Dendritic cell treated with granulocyte-macrophage colony-stimulating factor and Interleukin-4, amounts not matched to agents 40 ng/mL and 50 ng/mL, for 4 days (primary cell): ENCODE measurements around the gene ADGRL1.
"Not testable (repeated sequence)": the region's sequence is repeated elsewhere in the genome, so short reads cannot be mapped to it uniquely, and the experiment has no call there.

Source experiments
- H3K27ac Mint-ChIP-seq: one replicate; pipeline ENCODE4 v1.8.0; 2022; ENCODE audit warnings: mild to moderate bottlenecking, mixed read lengths
- H3K27me3 Mint-ChIP-seq: one replicate; pipeline ENCODE4 v1.8.0; 2022; ENCODE audit warnings: mild to moderate bottlenecking, mixed read lengths
- H3K36me3 Mint-ChIP-seq: one replicate; pipeline ENCODE4 v1.8.0; 2022; ENCODE audit warnings: low read depth, mixed read lengths
- H3K4me1 Mint-ChIP-seq: one replicate; pipeline ENCODE4 v1.8.0; 2022; ENCODE audit warnings: low read depth, mixed read lengths
- H3K4me3 Mint-ChIP-seq: one replicate; pipeline ENCODE4 v1.8.0; 2022; ENCODE audit warnings: mild to moderate bottlenecking, moderate library complexity, mixed read lengths
- H3K9me3 Mint-ChIP-seq: one replicate; pipeline ENCODE4 v1.8.0; 2022; ENCODE audit warnings: mixed read lengths
- intact Hi-C: fragments of 100-400 bp; cut with micrococcal nuclease; formaldehyde crosslinking; loops from one replicate; pipeline ENCODE4 v1.15.0; 2022

The ADGRL1 gene

DNA sequence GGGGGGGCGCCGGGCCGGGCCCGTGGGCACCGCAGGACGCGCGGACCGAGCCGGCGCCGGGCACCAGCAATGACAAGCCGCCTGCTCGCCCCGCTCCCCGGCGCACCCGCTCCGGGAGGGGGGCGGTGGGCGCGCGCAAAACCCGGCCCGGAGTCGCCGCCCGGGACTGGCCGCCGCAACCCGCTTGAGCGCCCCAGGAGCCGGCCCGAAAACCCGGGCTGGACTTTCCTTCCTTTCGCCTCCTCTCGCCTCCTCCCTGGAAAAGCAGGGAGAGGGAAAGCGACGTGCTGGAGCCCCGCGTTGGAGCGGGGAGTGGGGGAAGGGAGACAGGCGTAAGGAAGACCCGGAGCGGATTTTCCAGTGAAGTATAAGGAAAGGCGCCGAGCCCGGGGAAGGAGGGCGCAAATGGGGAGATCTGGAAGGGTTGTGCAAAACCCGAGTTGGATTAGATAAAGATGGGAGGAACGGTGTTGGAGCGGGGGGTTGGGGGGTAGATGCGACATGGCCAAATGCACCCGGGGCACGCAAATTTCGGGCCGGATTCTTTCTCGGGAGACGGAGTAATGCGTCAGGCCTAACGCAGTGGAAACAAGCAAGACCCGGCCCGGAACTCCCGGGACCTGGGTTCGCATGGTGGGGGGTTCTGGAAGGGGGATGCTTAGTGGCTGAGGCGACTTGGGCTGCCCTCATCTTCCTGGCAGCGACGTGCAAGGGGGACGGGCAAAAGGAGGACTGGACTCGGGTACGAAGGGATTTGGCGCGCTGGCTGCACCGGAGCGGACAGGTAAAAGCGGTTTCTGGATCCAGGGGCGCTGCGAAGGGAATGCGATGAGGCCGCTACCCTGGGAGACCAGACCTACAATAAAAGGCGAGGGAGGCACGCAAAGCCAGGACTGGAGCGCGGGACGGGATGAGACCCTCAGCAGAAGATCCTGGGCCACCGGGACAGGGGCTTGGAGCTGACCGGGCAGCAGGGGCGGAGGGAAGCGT, 1.1 kb upstream of the ADGRL1 start:
- H3K9me3 Mint-ChIP-seq, H3K36me3 Mint-ChIP-seq, intact Hi-C loops: not testable (repeated sequence)
- Mint-ChIP-seq H3K4me1 (peaks cover 46% of the 10 kb centered on the region), H3K27ac (peak overlapping the region; percentile 85), H3K27me3 (peaks cover 88% of the 10 kb centered on the region), H3K4me3 (peak overlapping the region; percentile 86)

DNA sequence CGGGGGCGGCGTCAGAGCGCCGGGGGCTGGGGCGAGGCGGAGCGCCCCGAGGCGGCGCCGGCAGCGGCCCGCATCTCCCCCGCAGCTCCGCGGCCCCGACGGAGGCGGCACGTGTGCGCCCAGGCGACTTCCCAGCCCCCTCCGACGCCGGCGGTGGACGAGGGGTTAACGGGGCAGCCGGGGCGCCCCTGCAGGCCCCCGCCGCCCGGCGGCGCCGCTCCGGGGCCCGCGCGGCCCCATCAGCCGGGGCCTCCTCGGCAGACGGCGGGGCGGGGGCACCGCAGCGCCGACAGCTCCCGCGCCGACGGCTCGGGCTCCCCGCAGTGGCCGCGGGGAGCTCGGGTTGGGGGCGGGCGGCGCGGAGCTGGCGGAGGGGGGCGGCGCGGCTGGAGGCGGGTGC, 339 bp upstream of the ADGRL1 start:
- H3K36me3 Mint-ChIP-seq, intact Hi-C loops, H3K9me3 Mint-ChIP-seq, H3K27ac Mint-ChIP-seq, H3K4me3 Mint-ChIP-seq: not testable (repeated sequence)
- Mint-ChIP-seq H3K4me1 (peaks cover 46% of the 10 kb centered on the region), H3K27me3 (peaks cover 88% of the 10 kb centered on the region)

DNA sequence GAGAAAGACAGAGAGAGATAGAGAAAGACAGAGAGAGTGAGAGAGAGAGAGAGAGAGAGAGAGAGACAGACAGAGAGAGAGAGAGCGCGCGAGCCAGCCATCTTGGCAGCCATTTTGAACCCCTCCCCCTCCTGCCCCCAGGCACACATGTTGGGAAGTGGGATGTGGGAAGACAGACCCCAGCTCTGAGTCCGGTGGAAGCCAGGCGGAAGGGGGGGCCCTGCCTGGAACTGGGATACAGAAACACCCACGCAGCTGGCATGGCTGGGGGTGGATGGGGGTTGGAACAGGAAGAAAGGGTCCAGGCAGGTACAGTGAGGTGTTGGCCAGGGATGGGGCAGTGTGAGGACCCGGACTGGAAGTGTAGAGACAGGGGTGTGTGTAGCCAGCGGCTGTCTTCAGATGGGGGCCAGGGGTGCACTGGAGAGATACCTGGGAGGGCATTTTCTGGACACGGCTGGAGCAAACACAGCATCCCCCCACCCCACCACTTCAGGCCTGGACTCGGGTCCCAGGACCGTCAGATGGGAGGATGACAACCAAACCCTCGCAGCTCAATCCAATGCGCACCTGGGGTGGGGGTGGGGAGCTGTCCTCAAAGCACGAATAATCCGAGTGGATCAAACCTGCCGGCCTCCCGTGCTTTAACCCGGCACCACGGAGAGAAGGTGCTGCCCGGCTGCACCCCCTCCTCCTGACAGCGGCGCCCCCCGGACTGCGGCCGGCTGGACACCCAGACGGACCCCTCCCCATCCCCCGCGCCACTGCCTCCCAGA, 1.1 kb downstream of the ADGRL1 start:
- H3K27ac Mint-ChIP-seq, H3K36me3 Mint-ChIP-seq, intact Hi-C loops, H3K9me3 Mint-ChIP-seq: not testable (repeated sequence)
- Mint-ChIP-seq H3K27me3 (peaks cover 84% of the 10 kb centered on the region), H3K4me1 (peaks cover 44% of the 10 kb centered on the region), H3K4me3 (peak overlapping the region; percentile 44)

DNA sequence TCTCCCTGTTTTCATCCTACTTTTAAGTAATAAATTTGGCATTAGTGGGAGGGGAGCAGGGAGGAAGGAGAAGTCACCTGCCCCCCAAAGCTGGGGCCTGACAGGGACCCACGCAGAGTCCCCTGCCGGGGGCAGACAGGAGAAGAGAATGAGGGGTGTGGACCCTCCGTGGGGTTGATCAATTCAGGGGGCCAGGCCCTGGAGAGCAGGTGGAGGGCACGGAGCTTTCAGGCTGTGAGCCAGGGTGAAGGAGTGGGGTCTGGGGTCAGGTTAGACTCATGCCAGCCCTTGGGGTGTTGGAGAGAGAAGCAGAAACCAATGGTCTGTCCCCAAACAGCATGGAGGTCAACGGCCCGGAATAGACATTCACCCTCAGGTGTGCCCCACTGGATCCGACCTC, 1.8 kb downstream of the ADGRL1 start:
- peaks cover 39% of the 10 kb centered on the region for H3K4me1 Mint-ChIP-seq
- H3K27ac Mint-ChIP-seq, H3K9me3 Mint-ChIP-seq, H3K4me3 Mint-ChIP-seq, intact Hi-C loops, H3K36me3 Mint-ChIP-seq: not testable (repeated sequence)
- H3K27me3 Mint-ChIP-seq, result peaks cover 78% of the 10 kb centered on the region

DNA sequence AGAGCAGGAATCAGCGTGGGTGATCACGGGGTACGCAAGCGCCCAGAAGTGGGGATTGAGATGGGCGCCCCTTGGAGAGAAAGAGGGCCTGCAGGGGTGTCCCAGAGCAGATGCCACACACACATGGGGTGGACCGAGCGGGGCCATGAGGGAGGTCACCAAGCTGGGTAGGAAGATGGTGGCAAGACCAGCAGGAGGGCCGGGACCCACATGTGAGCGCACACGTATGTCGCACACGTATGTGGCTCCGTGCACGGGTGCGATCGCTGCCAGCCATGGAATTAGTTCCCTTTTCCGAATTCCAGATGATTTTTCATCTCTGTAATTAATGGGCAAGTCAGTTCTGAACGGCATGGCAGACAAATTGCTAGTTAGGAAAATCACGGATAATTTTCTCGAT, 2.2 kb downstream of the ADGRL1 start:
- H3K36me3 Mint-ChIP-seq, intact Hi-C loops, H3K9me3 Mint-ChIP-seq, H3K4me3 Mint-ChIP-seq, H3K27ac Mint-ChIP-seq: not testable (repeated sequence)
- Mint-ChIP-seq H3K4me1 (peaks cover 38% of the 10 kb centered on the region), H3K27me3 (peaks cover 74% of the 10 kb centered on the region)

DNA sequence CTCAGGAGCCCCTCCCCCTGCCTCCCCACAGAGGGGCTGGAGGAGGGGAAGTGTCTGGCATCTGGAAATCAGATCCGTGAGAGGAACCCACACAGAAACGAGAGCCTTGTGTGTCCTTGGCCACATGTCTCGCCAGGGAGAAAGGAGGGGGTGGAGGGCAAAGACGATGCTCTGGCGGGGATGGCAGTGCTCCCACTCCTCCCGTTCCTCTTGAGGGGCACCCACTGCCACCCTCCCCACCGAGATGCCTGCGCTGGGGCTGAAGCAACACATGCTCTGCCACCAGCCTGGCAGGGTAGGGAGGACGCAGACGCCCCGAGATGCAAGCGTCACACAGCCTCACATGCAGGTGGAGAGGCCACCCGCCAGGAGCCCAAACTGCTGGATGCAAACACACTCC, 2.8 kb downstream of the ADGRL1 start:
- intact Hi-C loops, result no loop called here
- no peak overlapping the region for H3K27ac Mint-ChIP-seq
- H3K27me3 Mint-ChIP-seq, result peaks cover 70% of the 10 kb centered on the region
- H3K4me3 Mint-ChIP-seq, result no peak overlapping the region
- peaks cover 32% of the 10 kb centered on the region for H3K4me1 Mint-ChIP-seq
- H3K9me3 Mint-ChIP-seq, result no peaks in the 10 kb centered on the region
- H3K36me3 Mint-ChIP-seq, result peaks cover 7% of the 10 kb centered on the region

DNA sequence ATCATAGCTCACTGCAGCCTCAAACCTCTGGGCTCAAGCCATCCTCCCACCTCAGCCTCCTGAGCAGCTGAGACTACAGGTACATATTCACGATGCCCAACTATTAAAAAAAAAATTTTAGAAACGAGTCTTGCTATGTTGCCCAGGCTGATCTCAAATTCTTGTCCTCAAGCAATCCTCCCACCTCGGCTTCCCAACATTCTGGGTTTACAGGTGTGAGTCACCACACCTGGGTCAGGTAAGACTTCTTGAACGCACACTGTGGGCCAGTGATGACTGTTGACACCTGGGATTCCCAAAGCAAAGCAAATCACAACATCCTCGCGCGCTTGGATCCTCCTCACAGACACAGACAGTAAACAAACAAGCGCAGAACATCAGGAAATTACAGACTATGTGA, 4.5 kb downstream of the ADGRL1 start:
- H3K27ac Mint-ChIP-seq, intact Hi-C loops, H3K36me3 Mint-ChIP-seq, H3K9me3 Mint-ChIP-seq, H3K4me3 Mint-ChIP-seq: not testable (repeated sequence)
- peaks cover 20% of the 10 kb centered on the region for H3K4me1 Mint-ChIP-seq
- H3K27me3 Mint-ChIP-seq, result peaks cover 67% of the 10 kb centered on the region

DNA sequence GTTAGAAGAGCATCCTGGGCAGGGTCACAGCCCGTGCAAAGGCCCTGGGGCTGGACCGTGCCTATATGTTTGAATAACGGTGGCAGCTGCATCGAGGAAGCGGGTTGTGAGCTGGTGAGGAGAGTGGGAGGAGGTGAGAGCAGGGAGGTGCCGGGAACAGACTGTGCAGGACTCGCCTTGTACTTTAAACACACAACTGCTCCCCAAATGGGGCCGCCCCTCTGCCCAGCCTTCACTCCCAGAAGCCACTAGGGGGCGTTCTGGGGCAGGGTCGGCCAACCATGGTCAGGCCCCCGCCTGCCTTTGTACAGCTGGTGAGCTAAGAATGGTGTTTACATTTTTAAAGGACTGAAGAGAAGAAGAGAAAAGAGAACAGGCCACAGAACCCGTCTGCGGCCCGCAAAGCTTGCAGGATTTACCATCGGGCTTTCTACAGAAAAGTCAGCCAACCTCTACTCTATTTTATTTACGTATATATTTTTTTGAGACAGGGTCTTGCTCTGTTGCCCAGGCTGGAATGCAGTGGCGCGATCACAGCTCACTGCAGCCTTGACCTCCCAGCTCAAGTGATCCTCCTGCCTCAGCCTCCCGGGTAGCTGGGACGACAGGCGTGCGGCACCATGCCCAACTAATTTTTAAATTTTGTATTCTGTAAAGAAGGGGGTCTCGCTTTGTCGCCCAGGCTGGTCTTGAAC, 5.7 kb downstream of the ADGRL1 start:
- peaks cover 28% of the 10 kb centered on the region for H3K4me1 Mint-ChIP-seq
- H3K36me3 Mint-ChIP-seq, H3K9me3 Mint-ChIP-seq, H3K4me3 Mint-ChIP-seq, H3K27ac Mint-ChIP-seq, intact Hi-C loops: not testable (repeated sequence)
- H3K27me3 Mint-ChIP-seq, result peaks cover 64% of the 10 kb centered on the region

DNA sequence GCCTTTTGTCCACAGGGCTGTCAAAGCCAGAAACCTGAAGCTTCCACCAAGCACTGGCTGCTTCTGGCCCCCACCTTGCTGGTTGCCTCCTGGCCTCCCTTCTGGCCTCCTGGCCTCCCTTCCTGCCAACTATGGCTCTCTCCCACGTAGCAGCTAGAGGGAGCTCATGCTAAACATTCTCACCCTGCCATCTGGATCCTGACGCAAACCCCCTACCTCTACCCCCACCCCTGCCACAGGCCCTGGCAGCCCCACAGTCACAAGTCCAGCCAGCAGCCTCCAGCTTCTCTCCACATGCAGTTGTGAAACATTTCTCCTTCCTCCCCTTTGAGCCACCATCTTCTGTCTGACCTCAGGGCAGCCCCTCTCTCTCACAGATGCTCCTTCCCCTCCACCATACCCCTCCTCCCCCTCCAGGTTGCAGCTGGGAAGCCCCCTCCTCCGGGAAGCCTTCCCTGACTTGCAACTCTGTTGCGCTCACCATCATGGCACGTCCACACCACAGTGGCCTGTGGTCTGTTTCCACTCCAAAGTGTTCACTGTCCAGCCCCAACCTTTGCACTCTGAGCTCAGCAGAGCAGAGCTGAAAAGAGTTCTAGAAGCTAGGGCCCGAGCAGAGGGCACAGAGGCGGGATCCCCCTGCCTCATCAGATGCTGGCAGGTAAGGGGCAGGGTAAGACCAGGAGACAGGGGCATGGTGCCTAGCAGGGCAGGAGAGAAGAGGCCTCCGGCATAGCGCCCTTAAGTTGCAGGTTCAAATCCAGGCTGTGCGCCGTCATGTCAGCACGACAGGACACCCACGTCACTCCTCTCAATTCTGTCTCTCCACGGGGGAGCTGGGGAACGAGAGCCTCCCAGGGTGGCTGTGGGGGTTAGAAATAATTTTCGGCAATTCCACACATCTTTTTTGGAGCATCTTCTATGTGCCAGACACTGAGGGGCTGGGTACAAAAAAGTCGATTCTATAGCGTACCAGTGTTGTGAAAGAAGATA, 7.3 kb downstream of the ADGRL1 start:
- Mint-ChIP-seq H3K4me1 (peaks cover 18% of the 10 kb centered on the region), H3K9me3 (no peaks in the 10 kb centered on the region), H3K36me3 (no peaks in the 10 kb centered on the region), H3K27me3 (peaks cover 47% of the 10 kb centered on the region), H3K4me3 (no peak overlapping the region), H3K27ac (no peak overlapping the region)
- intact Hi-C loops, result loop anchor here (5.0 kb wide), 1 partner anchor 149 kb away; no protein-coding TSS in a partner anchor

DNA sequence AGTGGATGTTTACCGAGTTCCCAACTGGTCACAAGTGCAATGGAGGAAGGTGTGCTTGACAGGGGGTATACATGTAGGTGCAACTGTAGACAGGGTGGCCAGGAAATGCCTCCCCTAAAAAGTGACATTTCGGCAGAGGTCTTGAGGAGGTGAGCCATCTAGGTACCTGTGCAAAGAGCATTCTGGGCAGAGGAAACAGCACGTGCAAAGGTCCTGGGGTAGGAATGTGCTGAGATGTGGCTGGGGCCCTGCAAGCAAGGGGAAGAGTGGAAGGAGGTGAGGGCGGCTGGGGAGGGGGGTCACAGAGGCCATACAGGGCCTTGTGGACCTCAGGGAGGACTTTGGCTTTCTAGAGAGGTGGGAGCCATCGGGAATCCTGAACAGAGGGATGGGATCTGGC, 8.1 kb downstream of the ADGRL1 start:
- Mint-ChIP-seq H3K36me3 (no peaks in the 10 kb centered on the region), H3K4me1 (peaks cover 13% of the 10 kb centered on the region), H3K9me3 (no peaks in the 10 kb centered on the region), H3K27me3 (peaks cover 39% of the 10 kb centered on the region), H3K27ac (no peak overlapping the region), H3K4me3 (no peak overlapping the region)
- intact Hi-C loops, result loop anchor here (5.0 kb wide), 1 partner anchor 149 kb away; no protein-coding TSS in a partner anchor

DNA sequence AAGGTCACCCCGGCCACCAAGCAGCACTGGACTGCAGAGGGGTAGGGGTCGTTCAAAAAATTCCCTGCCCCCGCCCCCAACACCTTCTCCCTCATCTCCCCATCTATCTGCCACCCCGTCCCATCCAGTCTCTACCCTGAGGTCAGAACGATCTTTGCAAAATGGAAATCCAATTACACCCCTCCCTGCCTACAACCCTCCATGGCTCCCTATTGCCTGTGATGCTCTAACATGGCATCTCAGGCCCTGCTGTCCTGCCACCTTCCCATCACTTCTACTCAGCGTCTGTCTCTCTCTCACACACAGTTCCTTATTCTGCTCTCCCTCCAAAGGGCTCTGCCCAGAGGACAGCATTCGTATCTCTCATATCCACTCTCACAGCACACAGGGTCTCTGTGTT, 8.7 kb downstream of the ADGRL1 start:
- H3K36me3 Mint-ChIP-seq, H3K9me3 Mint-ChIP-seq, H3K27ac Mint-ChIP-seq, H3K4me3 Mint-ChIP-seq: not testable (repeated sequence)
- Mint-ChIP-seq H3K4me1 (peaks cover 12% of the 10 kb centered on the region), H3K27me3 (peaks cover 33% of the 10 kb centered on the region)
- intact Hi-C loops, result loop anchor here (5.0 kb wide), 1 partner anchor 150 kb away; no protein-coding TSS in a partner anchor

DNA sequence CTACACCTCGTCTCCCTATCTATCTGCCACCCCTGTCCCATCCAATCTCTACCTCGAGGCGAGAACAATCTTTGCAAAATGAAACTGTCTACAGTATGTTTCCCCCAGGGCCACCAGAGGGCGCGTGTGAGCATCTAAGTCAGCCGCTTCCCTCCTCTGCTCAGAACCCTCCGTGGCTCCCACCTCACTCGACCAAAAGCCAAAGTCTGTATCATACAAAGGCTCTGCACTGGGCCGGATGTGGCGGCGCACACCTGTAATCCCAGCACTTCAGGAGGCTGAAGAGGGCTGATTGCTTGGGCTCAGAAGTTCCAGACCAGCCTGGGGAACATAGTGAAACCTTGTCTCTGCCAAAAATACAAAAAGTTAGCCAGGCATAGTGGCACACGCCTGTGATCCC, 9.9 kb downstream of the ADGRL1 start:
- H3K36me3 Mint-ChIP-seq, H3K9me3 Mint-ChIP-seq: not testable (repeated sequence)
- H3K4me3 Mint-ChIP-seq, result peak overlapping the region; percentile 49
- peaks cover 21% of the 10 kb centered on the region for H3K4me1 Mint-ChIP-seq
- peaks cover 24% of the 10 kb centered on the region for H3K27me3 Mint-ChIP-seq
- peak overlapping the region; percentile 21 for H3K27ac Mint-ChIP-seq
- intact Hi-C loops, result loop anchor here (5.0 kb wide), 1 partner anchor 151 kb away; no protein-coding TSS in a partner anchor

DNA sequence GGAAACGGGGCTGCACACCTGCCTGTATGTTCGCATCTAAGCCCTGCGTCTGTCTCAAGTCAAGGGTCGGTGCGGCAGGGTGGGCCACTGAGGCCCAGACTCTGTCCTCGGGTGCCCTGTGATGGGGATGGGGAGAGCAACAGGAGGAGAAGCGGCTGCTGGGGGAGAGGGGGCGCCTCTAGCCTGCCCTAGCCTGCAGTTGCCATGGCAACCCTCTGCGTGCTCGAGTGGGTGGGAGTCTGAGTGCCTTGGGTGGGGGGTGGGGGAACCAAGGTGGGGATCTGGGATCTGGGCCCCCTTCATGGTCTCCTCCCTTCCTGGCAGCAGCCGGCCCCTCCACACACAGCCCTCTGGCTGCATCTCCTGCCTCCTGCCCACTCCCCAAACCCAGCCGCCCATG, 10.8 kb downstream of the ADGRL1 start:
- H3K9me3 Mint-ChIP-seq, H3K4me3 Mint-ChIP-seq, H3K36me3 Mint-ChIP-seq: not testable (repeated sequence)
- H3K4me1 Mint-ChIP-seq, result peaks cover 24% of the 10 kb centered on the region
- H3K27me3 Mint-ChIP-seq, result peaks cover 18% of the 10 kb centered on the region
- peak overlapping the region; percentile 16 for H3K27ac Mint-ChIP-seq
- intact Hi-C loops, result loop anchor here (5.0 kb wide), 1 partner anchor 152 kb away; no protein-coding TSS in a partner anchor
